Lower lobe of right lung (tissue), 2 donors: ENCODE data around the gene NYNRIN. TPM values are rescaled to one million over a fixed set of nuclear protein-coding genes. Genes with fewer than 3 reads are reported as not detected.

Source experiments
- ATAC-seq, 2 donors: fragments of 200-7000 bp; cut with Tn5 transposase; one replicate each; pipeline ENCODE4 v1.9.1; 2020 to 2022; ENCODE audit warnings: mild to moderate bottlenecking in 2 of 2, moderate library complexity in 2 of 2
- DNase-seq: peaks from one replicate; pipeline ENCODE4 v3.0.0-alpha.2; 2020
- H3K27ac ChIP-seq: fragments of 200-600 bp; one replicate; pipeline ENCODE4 v1.8.0; 2022
- H3K27me3 ChIP-seq: fragments of 200-600 bp; one replicate; pipeline ENCODE4 v1.8.0; 2022; ENCODE audit warnings: low read depth
- H3K36me3 ChIP-seq: fragments of 200-600 bp; one replicate; pipeline ENCODE4 v1.8.0; 2022; ENCODE audit warnings: mild to moderate bottlenecking
- H3K4me1 ChIP-seq: fragments of 200-600 bp; one replicate; pipeline ENCODE4 v1.8.0; 2022
- H3K4me3 ChIP-seq: fragments of 200-600 bp; one replicate; pipeline ENCODE4 v1.8.0; 2022; ENCODE audit warnings: mild to moderate bottlenecking
- H3K9me3 ChIP-seq: fragments of 200-600 bp; one replicate; pipeline ENCODE4 v1.8.0; 2022
- intact Hi-C: fragments of 100-400 bp; cut with DNase I; formaldehyde crosslinking; loops from one replicate; pipeline ENCODE4 v1.11.0; 2022
- total RNA-seq: library from RNA; stranded (reverse); fragmentation: NEBNext Ultra II Directional; extraction: Animal tissue kit (Norgen Biotek cat#: 25700); gene quantifications from one replicate; pipeline ENCODE4 v1.2.1, GENCODE V29; 2021
- TF ChIP-seq, protein P1 (sequence below): fragments of 200-600 bp; IDR thresholded peaks from one replicate; pipeline ENCODE4 v1.8.0; 2022; ENCODE audit warnings: antibody characterized with exemption, mild to moderate bottlenecking
- donor health status: DM: no; HTN: yes; CAD: no; lungs with severe emphysema.

Gene NYNRIN
- total RNA-seq, 1 donor from 2014 or later, result 17.9 TPM

DNA sequence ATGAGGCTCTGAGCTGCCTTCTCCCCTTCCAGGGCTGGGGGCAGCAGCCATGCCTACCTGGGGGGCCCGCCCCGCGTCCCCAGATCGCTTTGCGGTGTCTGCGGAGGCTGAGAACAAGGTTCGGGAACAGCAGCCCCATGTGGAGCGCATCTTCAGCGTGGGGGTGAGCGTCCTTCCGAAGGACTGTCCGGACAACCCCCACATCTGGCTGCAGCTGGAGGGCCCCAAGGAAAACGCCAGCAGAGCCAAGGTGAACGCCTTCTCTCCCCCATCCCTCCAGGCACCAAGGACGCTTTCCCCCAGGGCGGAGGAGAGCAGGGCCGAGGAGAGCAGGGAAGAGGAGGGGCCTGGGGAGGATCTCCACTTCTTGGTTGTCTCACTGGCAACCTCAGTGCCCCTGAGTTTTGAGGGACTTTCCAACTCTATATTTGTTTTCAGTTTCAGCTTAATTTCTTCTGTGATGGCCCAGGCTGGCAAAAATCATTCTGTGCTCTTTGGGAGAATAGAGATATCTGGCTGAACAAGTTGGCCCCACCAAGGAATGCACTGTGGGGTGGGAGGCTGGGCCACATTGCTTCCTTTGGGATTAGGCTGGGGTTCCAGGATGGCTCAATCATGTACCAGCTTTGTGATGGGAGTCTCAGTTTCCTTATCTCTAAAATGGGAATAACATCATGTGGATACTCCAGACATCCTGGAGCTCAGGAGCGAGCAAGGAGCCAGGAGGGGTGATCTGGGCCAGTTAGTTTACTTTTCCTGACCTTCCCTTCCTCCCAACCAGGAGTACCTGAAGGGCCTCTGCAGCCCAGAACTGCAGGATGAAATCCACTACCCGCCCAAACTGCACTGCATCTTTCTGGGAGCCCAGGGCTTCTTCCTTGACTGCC lies 32.1 kb downstream of the NYNRIN start:
- H3K9me3 ChIP-seq, result no peaks in the 10 kb centered on the region
- TF ChIP-seq, protein P1, sequence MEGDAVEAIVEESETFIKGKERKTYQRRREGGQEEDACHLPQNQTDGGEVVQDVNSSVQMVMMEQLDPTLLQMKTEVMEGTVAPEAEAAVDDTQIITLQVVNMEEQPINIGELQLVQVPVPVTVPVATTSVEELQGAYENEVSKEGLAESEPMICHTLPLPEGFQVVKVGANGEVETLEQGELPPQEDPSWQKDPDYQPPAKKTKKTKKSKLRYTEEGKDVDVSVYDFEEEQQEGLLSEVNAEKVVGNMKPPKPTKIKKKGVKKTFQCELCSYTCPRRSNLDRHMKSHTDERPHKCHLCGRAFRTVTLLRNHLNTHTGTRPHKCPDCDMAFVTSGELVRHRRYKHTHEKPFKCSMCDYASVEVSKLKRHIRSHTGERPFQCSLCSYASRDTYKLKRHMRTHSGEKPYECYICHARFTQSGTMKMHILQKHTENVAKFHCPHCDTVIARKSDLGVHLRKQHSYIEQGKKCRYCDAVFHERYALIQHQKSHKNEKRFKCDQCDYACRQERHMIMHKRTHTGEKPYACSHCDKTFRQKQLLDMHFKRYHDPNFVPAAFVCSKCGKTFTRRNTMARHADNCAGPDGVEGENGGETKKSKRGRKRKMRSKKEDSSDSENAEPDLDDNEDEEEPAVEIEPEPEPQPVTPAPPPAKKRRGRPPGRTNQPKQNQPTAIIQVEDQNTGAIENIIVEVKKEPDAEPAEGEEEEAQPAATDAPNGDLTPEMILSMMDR, result no peak
- intact Hi-C loops, result no loop called here
- no peaks in the 10 kb centered on the region for H3K27me3 ChIP-seq
- ATAC-seq (peak; percentile 4 to 58), DNase-seq (no peak)
- H3K4me3 ChIP-seq, result peak overlapping the region; percentile 90
- H3K36me3 ChIP-seq, result peaks cover 38% of the 10 kb centered on the region
- peaks cover 48% of the 10 kb centered on the region for H3K4me1 ChIP-seq
- H3K27ac ChIP-seq, result peak overlapping the region; percentile 97

DNA sequence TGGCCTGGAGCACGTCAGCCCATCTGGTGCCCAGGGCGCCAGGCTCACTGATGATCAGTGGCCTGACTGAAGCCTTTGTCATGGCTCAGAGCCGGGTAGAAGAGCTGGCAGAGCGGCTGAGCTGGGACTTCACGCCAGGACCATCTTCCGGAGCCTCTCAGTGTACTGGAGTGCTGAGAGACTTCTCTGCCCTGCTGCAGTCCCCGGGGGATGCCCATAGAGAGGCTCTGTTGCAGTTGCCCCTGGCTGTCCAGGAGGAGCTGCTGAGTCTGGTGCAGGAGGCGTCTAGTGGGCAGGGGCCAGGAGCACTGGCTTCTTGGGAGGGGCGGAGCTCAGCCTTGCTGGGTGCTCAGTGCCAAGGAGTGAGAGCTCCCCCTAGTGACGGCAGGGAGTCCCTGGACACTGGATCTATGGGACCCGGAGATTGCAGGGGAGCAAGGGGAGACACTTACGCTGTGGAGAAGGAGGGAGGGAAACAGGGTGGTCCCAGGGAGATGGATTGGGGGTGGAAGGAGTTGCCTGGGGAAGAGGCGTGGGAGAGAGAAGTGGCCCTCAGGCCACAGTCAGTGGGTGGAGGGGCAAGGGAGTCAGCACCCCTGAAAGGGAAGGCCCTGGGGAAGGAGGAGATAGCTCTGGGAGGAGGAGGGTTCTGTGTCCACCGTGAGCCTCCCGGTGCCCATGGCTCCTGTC lies 32.9 kb downstream of the NYNRIN start:
- Histone ChIP-seq H3K27me3 (no peaks in the 10 kb centered on the region), H3K9me3 (no peaks in the 10 kb centered on the region), H3K36me3 (peaks cover 45% of the 10 kb centered on the region), H3K27ac (peak overlapping the region; percentile 97), H3K4me1 (peaks cover 48% of the 10 kb centered on the region), H3K4me3 (peak overlapping the region; percentile 90)
- intact Hi-C loops, result no loop called here
- ATAC-seq (peak; percentile 80 to 87), DNase-seq (peak; percentile 92)
- TF ChIP-seq, protein P1, result peak; percentile 93

DNA sequence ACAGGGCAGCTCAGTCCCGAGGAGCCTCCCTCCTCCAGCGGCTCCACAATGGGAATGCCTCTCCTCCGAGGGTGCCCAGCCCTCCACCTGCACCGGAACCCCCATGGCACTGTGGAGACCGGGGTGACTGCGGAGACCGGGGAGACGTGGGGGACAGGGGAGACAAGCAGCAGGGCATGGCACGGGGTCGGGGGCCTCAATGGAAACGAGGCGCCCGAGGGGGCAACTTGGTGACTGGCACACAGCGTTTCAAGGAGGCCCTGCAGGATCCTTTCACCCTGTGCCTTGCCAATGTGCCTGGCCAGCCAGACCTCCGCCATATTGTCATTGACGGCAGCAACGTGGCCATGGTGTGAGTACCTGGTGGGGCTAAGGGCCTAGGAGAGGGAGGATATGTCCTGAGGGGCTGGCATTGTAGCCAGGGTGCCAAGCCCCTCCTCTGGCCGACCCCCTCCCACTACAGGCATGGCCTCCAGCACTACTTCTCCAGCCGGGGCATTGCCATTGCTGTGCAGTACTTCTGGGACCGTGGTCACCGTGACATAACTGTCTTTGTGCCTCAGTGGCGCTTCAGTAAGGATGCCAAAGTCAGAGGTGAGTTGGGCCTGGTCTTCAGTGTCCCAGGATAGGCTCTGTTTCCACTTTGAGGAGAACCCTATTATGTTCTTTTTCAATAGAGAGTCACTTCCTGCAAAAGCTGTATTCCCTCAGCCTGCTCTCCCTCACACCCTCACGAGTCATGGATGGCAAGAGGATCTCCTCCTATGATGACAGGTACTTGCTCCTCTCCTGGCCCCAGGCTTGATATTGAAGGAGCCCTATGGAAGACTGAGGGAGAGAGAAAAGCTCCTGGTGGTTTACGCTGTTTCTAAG lies 33.7 kb downstream of the NYNRIN start:
- Histone ChIP-seq H3K27ac (peak overlapping the region; percentile 97), H3K9me3 (no peaks in the 10 kb centered on the region), H3K36me3 (peaks cover 53% of the 10 kb centered on the region), H3K4me3 (peak overlapping the region; percentile 90), H3K27me3 (no peaks in the 10 kb centered on the region), H3K4me1 (peaks cover 51% of the 10 kb centered on the region)
- ATAC-seq (no peak), DNase-seq (no peak)
- intact Hi-C loops, result no loop called here
- TF ChIP-seq, protein P1, result no peak

DNA sequence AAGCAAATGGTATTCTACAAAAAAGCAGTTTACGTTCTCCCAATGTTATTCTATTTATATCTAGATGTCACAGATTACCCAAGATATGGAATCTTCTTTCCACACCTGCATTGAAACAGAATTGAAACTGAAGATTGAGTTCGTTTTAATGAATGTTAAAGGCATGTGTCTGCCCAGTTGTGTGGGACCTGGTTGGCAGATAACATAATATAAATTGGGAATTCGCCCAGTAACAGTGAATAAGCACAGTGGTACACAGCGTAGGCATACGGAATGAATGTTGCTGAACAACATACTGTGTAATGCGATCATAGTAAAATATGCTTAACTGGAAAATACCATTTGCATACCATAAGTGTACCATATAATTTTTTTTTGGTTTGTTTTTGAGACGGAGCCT lies 35.2 kb downstream of the NYNRIN start:
- no peak overlapping the region for H3K27ac ChIP-seq
- peaks cover 68% of the 10 kb centered on the region for H3K36me3 ChIP-seq
- TF ChIP-seq, protein P1, result no peak
- ATAC-seq, result no peak
- H3K4me1 ChIP-seq, result peaks cover 62% of the 10 kb centered on the region
- no peak for DNase-seq
- no peak overlapping the region for H3K4me3 ChIP-seq
- no peaks in the 10 kb centered on the region for H3K9me3 ChIP-seq
- intact Hi-C loops, result no loop called here
- H3K27me3 ChIP-seq, result no peaks in the 10 kb centered on the region

DNA sequence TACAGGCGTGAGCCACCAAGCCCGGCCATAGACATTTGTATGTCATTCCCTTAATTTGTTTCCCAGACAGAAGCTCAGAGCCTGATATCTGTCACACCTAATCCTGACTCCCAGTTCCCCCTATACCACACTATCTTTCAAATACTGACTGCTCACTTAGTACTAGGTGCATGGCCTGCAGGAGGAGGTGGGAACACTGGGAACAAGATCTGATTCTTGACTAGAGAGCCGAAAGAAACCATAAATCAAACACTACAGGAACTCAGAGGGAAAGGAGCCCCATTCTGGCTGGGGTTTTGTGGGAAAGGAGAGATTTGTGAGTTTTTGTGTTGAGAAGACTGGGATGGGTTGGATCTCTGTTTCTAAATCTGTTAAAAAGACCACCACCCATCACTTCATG lies 35.9 kb downstream of the NYNRIN start:
- DNase-seq, result no peak
- H3K4me1 ChIP-seq, result peaks cover 64% of the 10 kb centered on the region
- TF ChIP-seq, protein P1, result no peak
- intact Hi-C loops, result loop anchor here (5.0 kb wide), 1 partner anchor 107 kb away; no protein-coding TSS in a partner anchor
- H3K27me3 ChIP-seq, result no peaks in the 10 kb centered on the region
- no peak overlapping the region for H3K4me3 ChIP-seq
- H3K9me3 ChIP-seq, result no peaks in the 10 kb centered on the region
- no peak for ATAC-seq
- H3K36me3 ChIP-seq, result peaks cover 75% of the 10 kb centered on the region
- H3K27ac ChIP-seq, result no peak overlapping the region
